ENCODE data around the gene PNLIPRP3. TPM values are rescaled to one million over a fixed set of nuclear protein-coding genes. Genes with fewer than 3 reads are reported as not detected.

The PNLIPRP3 gene
- total and polyA plus RNA-seq, 4 experiments from 2014 or later, result not detected

DNA sequence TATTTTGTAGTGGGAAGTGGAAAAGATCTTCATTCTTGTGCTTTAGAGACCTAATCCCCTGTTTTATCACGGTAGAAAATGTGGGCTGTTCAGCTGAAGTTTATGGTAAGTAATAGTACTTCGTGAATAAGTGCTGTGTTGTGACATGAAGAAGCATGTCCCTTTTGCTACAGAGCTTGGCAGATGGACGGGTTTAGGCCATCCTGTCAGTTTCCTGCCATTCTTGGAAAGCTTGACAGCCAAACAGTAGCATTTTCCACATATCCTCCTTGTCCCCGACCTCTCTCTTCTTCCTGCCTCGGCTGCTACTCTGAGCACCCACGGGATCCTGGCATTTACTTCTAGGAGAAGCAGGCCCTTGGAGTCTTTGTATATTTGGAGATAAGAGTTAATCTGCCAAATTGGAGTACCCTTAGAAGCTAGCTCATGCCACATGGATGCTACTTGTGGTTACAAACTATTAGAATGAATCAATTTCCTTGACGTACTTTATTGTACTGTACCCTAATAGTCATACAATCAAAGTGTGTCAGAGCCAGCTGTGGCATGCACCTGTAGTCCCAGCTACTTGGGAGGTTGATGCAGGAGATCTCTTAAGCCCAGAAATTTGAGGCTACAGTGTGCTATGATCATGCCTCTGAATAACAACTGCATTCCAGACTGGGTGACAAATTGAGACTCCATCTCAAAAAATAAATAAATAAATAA is 39.2 kb downstream of the PNLIPRP3 start:
- Histone ChIP-seq H3K9me3 (ENCODE audit: control insufficient read depth in 1 of 2, low read length in 2 of 2) (no peaks in the 10 kb centered on the region), H3K36me3 (ENCODE audit: insufficient read depth, low read length) (no peaks in the 10 kb centered on the region), H3K27me3 (ENCODE audit: insufficient read depth, low read length) (no peaks in the 10 kb centered on the region), H3K27ac (ENCODE audit: low read depth, low read length) (no peak overlapping the region), H3K4me3 (ENCODE audit: low read length in 2 of 2) (no peak overlapping the region), H3K4me1 (ENCODE audit: insufficient read depth, low read length) (no peaks in the 10 kb centered on the region)
- Mint-ChIP-seq H3K36me3 (no peaks in the 10 kb centered on the region), H3K4me3 (no peak overlapping the region), H3K9me3 (peaks cover 0 to 5% (median under 1%) of the 10 kb centered on the region in 8 donors), H3K27me3 (peaks cover 0 to 3% of the 10 kb centered on the region in 2 donors), H3K27ac (no peak overlapping the region), H3K4me1 (no peaks in the 10 kb centered on the region)
- DNase-seq, result no peak
- ChIA-PET POLR2A (ENCODE audit: partially characterized antibody) (no interaction called here), CTCF (ENCODE audit: partially characterized antibody) (no interaction called here)
- intact Hi-C loops (cut with micrococcal nuclease), result no loop called here

DNA sequence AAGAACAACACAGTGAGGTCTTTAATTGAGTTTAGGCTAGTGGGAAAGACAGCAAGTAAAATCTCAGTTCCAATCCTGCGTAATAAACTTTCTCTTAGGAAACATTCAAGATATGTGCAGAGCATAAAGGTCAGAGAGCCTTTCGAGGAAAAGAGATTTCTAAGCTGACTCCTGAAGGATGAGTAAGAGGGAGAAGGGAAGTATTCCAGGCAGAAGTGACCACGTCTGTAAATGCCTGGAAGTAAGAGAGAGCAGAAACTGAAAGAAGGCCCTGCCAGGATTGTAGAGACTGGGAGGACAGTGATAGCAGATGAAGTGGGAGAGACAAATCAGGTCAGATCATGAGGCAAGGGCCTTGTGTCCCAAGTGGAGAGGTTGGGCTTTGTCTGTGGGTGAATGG is 41.8 kb downstream of the PNLIPRP3 start:
- Mint-ChIP-seq H3K9me3 (peaks cover 0 to 5% (median under 1%) of the 10 kb centered on the region in 8 donors), H3K4me1 (no peaks in the 10 kb centered on the region), H3K27me3 (peaks cover 0 to 3% of the 10 kb centered on the region in 2 donors), H3K27ac (peak overlapping the region in 1 of 7 donors; percentile 9), H3K4me3 (no peak overlapping the region), H3K36me3 (no peaks in the 10 kb centered on the region)
- DNase-seq, result no peak
- no peaks in the 10 kb centered on the region for H3K4me1 ChIP-seq (ENCODE audit: insufficient read depth, low read length)
- H3K27me3 ChIP-seq (ENCODE audit: insufficient read depth, low read length), result no peaks in the 10 kb centered on the region
- no peak overlapping the region for H3K4me3 ChIP-seq (ENCODE audit: low read length in 2 of 2)
- H3K9me3 ChIP-seq (ENCODE audit: control insufficient read depth in 1 of 2, low read length in 2 of 2), result no peaks in the 10 kb centered on the region
- ChIA-PET POLR2A (ENCODE audit: partially characterized antibody) (no interaction called here), CTCF (ENCODE audit: partially characterized antibody) (no interaction called here)
- no peak overlapping the region for H3K27ac ChIP-seq (ENCODE audit: low read depth, low read length)
- intact Hi-C loops (cut with micrococcal nuclease), result no loop called here
- H3K36me3 ChIP-seq (ENCODE audit: insufficient read depth, low read length), result no peaks in the 10 kb centered on the region

DNA sequence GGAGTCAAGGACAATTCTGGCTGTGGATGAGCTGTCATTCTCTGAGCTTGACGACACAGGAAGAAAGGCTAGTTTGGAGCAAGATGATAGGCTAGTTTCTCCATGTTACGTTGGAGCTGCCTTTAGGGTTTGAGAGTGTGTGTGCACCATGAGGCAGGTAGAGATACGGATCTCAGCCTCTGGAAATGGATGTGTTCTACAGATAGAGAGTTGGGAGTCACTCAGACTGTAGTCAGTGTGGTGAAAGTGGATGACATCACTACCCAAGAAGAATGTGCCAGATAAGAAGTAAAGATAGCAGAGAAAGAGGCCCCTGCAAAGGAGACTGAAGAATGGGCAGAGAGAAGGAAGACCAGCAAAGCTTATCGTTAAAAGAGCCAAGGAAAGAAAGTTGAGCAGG is 42.4 kb downstream of the PNLIPRP3 start:
- no peak overlapping the region for H3K4me3 Mint-ChIP-seq
- no peak overlapping the region for H3K27ac Mint-ChIP-seq
- H3K27me3 Mint-ChIP-seq, result peaks cover 0 to 3% of the 10 kb centered on the region in 2 donors
- H3K36me3 Mint-ChIP-seq, result no peaks in the 10 kb centered on the region
- no peaks in the 10 kb centered on the region for H3K36me3 ChIP-seq (ENCODE audit: insufficient read depth, low read length)
- intact Hi-C loops (cut with micrococcal nuclease), result no loop called here
- CTCF ChIA-PET (ENCODE audit: partially characterized antibody), result no interaction called here
- no peaks in the 10 kb centered on the region for H3K27me3 ChIP-seq (ENCODE audit: insufficient read depth, low read length)
- H3K9me3 ChIP-seq (ENCODE audit: control insufficient read depth in 1 of 2, low read length in 2 of 2), result no peaks in the 10 kb centered on the region
- no peak overlapping the region for H3K27ac ChIP-seq (ENCODE audit: low read depth, low read length)
- H3K4me1 ChIP-seq (ENCODE audit: insufficient read depth, low read length), result no peaks in the 10 kb centered on the region
- no peak for DNase-seq
- no peaks in the 10 kb centered on the region for H3K4me1 Mint-ChIP-seq
- peaks cover 0 to 5% (median under 1%) of the 10 kb centered on the region in 8 donors for H3K9me3 Mint-ChIP-seq
- H3K4me3 ChIP-seq (ENCODE audit: low read length in 2 of 2), result no peak overlapping the region
- POLR2A ChIA-PET (ENCODE audit: partially characterized antibody), result no interaction called here

GRCh38 chr10:116470768-116471415 is 43.2 kb downstream of the PNLIPRP3 start:
- intact Hi-C loops (cut with micrococcal nuclease), result no loop called here
- ChIA-PET POLR2A (ENCODE audit: partially characterized antibody) (no interaction called here), CTCF (ENCODE audit: partially characterized antibody) (no interaction called here)
- Histone ChIP-seq H3K27ac (ENCODE audit: low read depth, low read length) (no peak overlapping the region), H3K36me3 (ENCODE audit: insufficient read depth, low read length) (no peaks in the 10 kb centered on the region), H3K9me3 (ENCODE audit: control insufficient read depth in 1 of 2, low read length in 2 of 2) (no peaks in the 10 kb centered on the region), H3K4me1 (ENCODE audit: insufficient read depth, low read length) (no peaks in the 10 kb centered on the region), H3K4me3 (ENCODE audit: low read length in 2 of 2) (no peak overlapping the region), H3K27me3 (ENCODE audit: insufficient read depth, low read length) (no peaks in the 10 kb centered on the region)
- Mint-ChIP-seq H3K4me1 (no peaks in the 10 kb centered on the region), H3K4me3 (no peak overlapping the region), H3K9me3 (peaks cover 0 to 5% (median under 1%) of the 10 kb centered on the region in 8 donors), H3K27me3 (peaks cover 0 to 3% of the 10 kb centered on the region in 2 donors), H3K27ac (no peak overlapping the region), H3K36me3 (no peaks in the 10 kb centered on the region)
- no peak for DNase-seq

- H3K36me3 Mint-ChIP-seq, result no peaks in the 10 kb centered on the region
Measured at GRCh38 chr10:116472891-116473290, 45.2 kb downstream of the PNLIPRP3 start.

DNA sequence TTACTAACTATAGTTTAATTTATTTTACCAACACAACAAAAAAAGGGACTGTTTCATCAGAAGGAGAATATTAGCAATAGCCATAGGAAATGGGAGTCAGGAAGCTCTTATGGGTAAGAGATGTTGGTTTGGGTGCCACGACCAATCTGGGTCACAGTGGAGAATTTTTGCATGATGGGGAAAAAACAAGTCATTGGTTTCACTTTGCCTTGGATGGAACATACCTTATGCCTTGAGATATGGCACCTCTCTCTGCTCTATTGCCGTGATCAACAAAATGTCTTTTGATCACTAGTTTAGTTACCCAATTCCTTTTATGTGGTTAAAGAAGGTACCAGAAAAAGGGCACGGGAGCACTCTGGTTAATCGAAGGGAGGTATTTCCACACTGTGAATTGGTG is 48.2 kb downstream of the PNLIPRP3 start:
- Histone ChIP-seq H3K4me1 (ENCODE audit: insufficient read depth, low read length) (no peaks in the 10 kb centered on the region), H3K27me3 (ENCODE audit: insufficient read depth, low read length) (no peaks in the 10 kb centered on the region), H3K4me3 (ENCODE audit: low read length in 2 of 2) (no peak overlapping the region), H3K27ac (ENCODE audit: low read depth, low read length) (no peak overlapping the region), H3K9me3 (ENCODE audit: control insufficient read depth in 1 of 2, low read length in 2 of 2) (no peaks in the 10 kb centered on the region), H3K36me3 (ENCODE audit: insufficient read depth, low read length) (no peaks in the 10 kb centered on the region)
- intact Hi-C loops (cut with micrococcal nuclease), result no loop called here
- Mint-ChIP-seq H3K27ac (no peak overlapping the region), H3K4me3 (no peak overlapping the region), H3K9me3 (peaks cover 0 to 4% (median 0%) of the 10 kb centered on the region in 8 donors), H3K27me3 (no peaks in the 10 kb centered on the region), H3K4me1 (no peaks in the 10 kb centered on the region), H3K36me3 (no peaks in the 10 kb centered on the region)
- ChIA-PET POLR2A (ENCODE audit: partially characterized antibody) (no interaction called here), CTCF (ENCODE audit: partially characterized antibody) (no interaction called here)
- DNase-seq, result no peak

More at GRCh38 chr10:116472891-116473290, 45.2 kb downstream of the PNLIPRP3 start:
- DNase-seq, result no peak
- H3K4me1 ChIP-seq (ENCODE audit: insufficient read depth, low read length), result no peaks in the 10 kb centered on the region
- no peaks in the 10 kb centered on the region for H3K36me3 ChIP-seq (ENCODE audit: insufficient read depth, low read length)
- no peak overlapping the region for H3K4me3 ChIP-seq (ENCODE audit: low read length in 2 of 2)
- H3K4me3 Mint-ChIP-seq, result no peak overlapping the region
- H3K27ac Mint-ChIP-seq, result no peak overlapping the region
- intact Hi-C loops (cut with micrococcal nuclease), result no loop called here
- H3K27me3 Mint-ChIP-seq, result peaks cover 0 to 3% of the 10 kb centered on the region in 2 donors
- H3K9me3 Mint-ChIP-seq, result peaks cover 0 to 5% (median under 1%) of the 10 kb centered on the region in 8 donors
- ChIA-PET CTCF (ENCODE audit: partially characterized antibody) (no interaction called here), POLR2A (ENCODE audit: partially characterized antibody) (no interaction called here)
- no peak overlapping the region for H3K27ac ChIP-seq (ENCODE audit: low read depth, low read length)
- no peaks in the 10 kb centered on the region for H3K4me1 Mint-ChIP-seq
- no peaks in the 10 kb centered on the region for H3K27me3 ChIP-seq (ENCODE audit: insufficient read depth, low read length)
- H3K9me3 ChIP-seq (ENCODE audit: control insufficient read depth in 1 of 2, low read length in 2 of 2), result no peaks in the 10 kb centered on the region

DNA sequence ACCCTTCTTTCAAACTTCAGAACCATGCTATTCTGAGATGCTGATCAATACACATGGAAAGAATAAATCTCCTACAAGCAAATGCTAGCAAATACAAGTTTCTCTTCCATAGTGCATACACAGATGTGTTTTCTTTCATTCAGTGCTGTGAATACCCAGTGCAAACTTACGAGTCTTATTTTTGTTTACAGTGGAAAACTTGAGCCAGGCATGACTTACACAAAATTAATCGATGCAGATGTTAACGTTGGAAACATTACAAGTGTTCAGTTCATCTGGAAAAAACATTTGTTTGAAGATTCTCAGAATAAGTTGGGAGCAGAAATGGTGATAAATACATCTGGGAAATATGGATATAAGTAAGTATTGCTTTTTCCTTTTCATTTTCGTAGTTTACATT is 48.8 kb downstream of the PNLIPRP3 start:
- POLR2A ChIA-PET (ENCODE audit: partially characterized antibody), result no interaction called here
- H3K27ac ChIP-seq (ENCODE audit: low read depth, low read length), result no peak overlapping the region
- Mint-ChIP-seq H3K4me3 (no peak overlapping the region), H3K27me3 (no peaks in the 10 kb centered on the region), H3K36me3 (no peaks in the 10 kb centered on the region), H3K9me3 (peaks cover 0 to 4% (median 0%) of the 10 kb centered on the region in 8 donors), H3K27ac (no peak overlapping the region), H3K4me1 (no peaks in the 10 kb centered on the region)
- H3K9me3 ChIP-seq (ENCODE audit: control insufficient read depth in 1 of 2, low read length in 2 of 2), result no peaks in the 10 kb centered on the region
- intact Hi-C loops (cut with micrococcal nuclease), result no loop called here
- H3K4me3 ChIP-seq (ENCODE audit: low read length in 2 of 2), result no peak overlapping the region
- CTCF ChIA-PET (ENCODE audit: partially characterized antibody), result no interaction called here
- no peak for DNase-seq
- H3K36me3 ChIP-seq (ENCODE audit: insufficient read depth, low read length), result no peaks in the 10 kb centered on the region
- H3K4me1 ChIP-seq (ENCODE audit: insufficient read depth, low read length), result no peaks in the 10 kb centered on the region
- no peaks in the 10 kb centered on the region for H3K27me3 ChIP-seq (ENCODE audit: insufficient read depth, low read length)

Measured in CD4-positive, alpha-beta memory T cell (primary cell).